DMS 273 (cell line): ENCODE measurements around the gene NR4A1.
A peak's percentile ranks its signal among the peaks of the same experiment; 100 is the strongest.

Experiments used
- DNase-seq: peaks from one replicate; lab custom pipeline; 2025; ENCODE audit not compliant: unreplicated experiment; lab: John Stamatoyannopoulos, UW

The NR4A1 gene

GRCh38 chr12:52041035-52041434 lies 10.2 kb upstream of the NR4A1 start:
- no peak for DNase-seq

GRCh38 chr12:52041695-52042123 lies 9.5 kb upstream of the NR4A1 start:
- no peak for DNase-seq

- DNase-seq = no peak
These were observed 8.4 kb upstream of the NR4A1 start for GRCh38 chr12:52042706-52043385.

GRCh38 chr12:52043386-52044212 lies 7.6 kb upstream of the NR4A1 start:
- no peak for DNase-seq

- DNase-seq = peak; percentile 37
These were observed 6.8 kb upstream of the NR4A1 start for GRCh38 chr12:52044292-52044983.

- no peak for DNase-seq
These were observed 5.4 kb upstream of the NR4A1 start for GRCh38 chr12:52045794-52046199.

GRCh38 chr12:52046859-52047258 lies 4.4 kb upstream of the NR4A1 start:
- DNase-seq = no peak

- no peak for DNase-seq
These were observed 2.0 kb upstream of the NR4A1 start for GRCh38 chr12:52049286-52049685.

- no peak for DNase-seq
These were observed 1.6 kb upstream of the NR4A1 start for GRCh38 chr12:52049688-52050087.

- DNase-seq = no peak
These were observed 1.0 kb upstream of the NR4A1 start for GRCh38 chr12:52050116-52050757.

GRCh38 chr12:52052468-52053186 lies 1.4 kb downstream of the NR4A1 start:
- no peak for DNase-seq

GRCh38 chr12:52053536-52054209 lies 2.4 kb downstream of the NR4A1 start:
- DNase-seq = no peak

- DNase-seq = no peak
These were observed 3.1 kb downstream of the NR4A1 start for GRCh38 chr12:52054231-52054832.

- no peak for DNase-seq
These were observed 3.8 kb downstream of the NR4A1 start for GRCh38 chr12:52054833-52055730.

GRCh38 chr12:52055731-52056711 lies 4.8 kb downstream of the NR4A1 start:
- no peak for DNase-seq

GRCh38 chr12:52056801-52057637 lies 5.8 kb downstream of the NR4A1 start:
- DNase-seq = peak; percentile 36
